ENCODE measurements around the gene KRTAP2-1. TPM values are rescaled to one million over a fixed set of nuclear protein-coding genes. Genes with fewer than 3 reads are reported as not detected.
"Not testable (repeated sequence)": the region's sequence is repeated elsewhere in the genome, so short reads cannot be mapped to it uniquely, and the experiment has no call there.

Gene KRTAP2-1
- total RNA-seq, 1 experiment from 2014 or later: not detected

- peaks cover 17% of the 10 kb centered on the region for H3K4me1 ChIP-seq
- no peak for DNase-seq
- CTCF ChIA-PET: no interaction called here
Measured at GRCh38 chr17:41065829-41066624, 18.9 kb upstream of the KRTAP2-1 start, which contains the start of gene KRTAP2-4. KRTAP2-4 (minus strand) TSS chr17:41065879; CDS start chr17:41065845, 34 bp downstream.

GRCh38 chr17:41065016-41065689 is 18.0 kb upstream of the KRTAP2-1 start:
- intact Hi-C loops (cut with micrococcal nuclease; ENCODE audit: unreplicated experiment): loop anchor here (10.0 kb wide), 2 partner anchors 220 to 260 kb away; no protein-coding TSS in a partner anchor
- Mint-ChIP-seq H3K4me1 (ENCODE audit: low read depth, unreplicated experiment) (peaks cover 29% of the 10 kb centered on the region), H3K9me3 (ENCODE audit: unreplicated experiment) (peaks cover 23% of the 10 kb centered on the region)
- peaks cover 26% of the 10 kb centered on the region for H3K4me1 ChIP-seq
- H3K36me3 Mint-ChIP-seq (ENCODE audit: insufficient read depth, unreplicated experiment); H3K4me3 Mint-ChIP-seq (ENCODE audit: unreplicated experiment); DNase-seq; H3K27me3 ChIP-seq (replicated peaks; ENCODE audit: control insufficient read depth, insufficient read depth, low read length); H3K27ac Mint-ChIP-seq (ENCODE audit: unreplicated experiment); BruUV-seq (replicated peaks); CTCF ChIA-PET; H3K36me3 ChIP-seq (ENCODE audit: control insufficient read depth, insufficient read depth, low read length); POLR2A ChIA-PET; H3K4me3 ChIP-seq (ENCODE audit: low read depth, low read length); H3K27me3 Mint-ChIP-seq (ENCODE audit: insufficient read depth, unreplicated experiment); H3K9me3 ChIP-seq: not testable (repeated sequence)

More at GRCh38 chr17:41065829-41066624, 18.9 kb upstream of the KRTAP2-1 start, which contains the start of gene KRTAP2-4:
- Mint-ChIP-seq H3K9me3 (ENCODE audit: unreplicated experiment) (peaks cover 23% of the 10 kb centered on the region), H3K36me3 (ENCODE audit: insufficient read depth, unreplicated experiment) (no peaks in the 10 kb centered on the region), H3K27ac (ENCODE audit: unreplicated experiment) (no peak within 1 kb of the TSS), H3K27me3 (ENCODE audit: insufficient read depth, unreplicated experiment) (no peaks in the 10 kb centered on the region), H3K4me3 (ENCODE audit: unreplicated experiment) (no peak within 1 kb of the TSS), H3K4me1 (ENCODE audit: low read depth, unreplicated experiment) (peaks cover 20% of the 10 kb centered on the region)
- intact Hi-C loops (cut with micrococcal nuclease; ENCODE audit: unreplicated experiment): loop anchor here (10.0 kb wide), 2 partner anchors 219 to 259 kb away; no protein-coding TSS in a partner anchor
- H3K36me3 ChIP-seq (ENCODE audit: control insufficient read depth, insufficient read depth, low read length): no peaks in the 10 kb centered on the region
- no peaks in the 10 kb centered on the region for H3K27me3 ChIP-seq (replicated peaks; ENCODE audit: control insufficient read depth, insufficient read depth, low read length)
- peaks cover 5% of the 10 kb centered on the region; the same call in 1 of the 2 replicates for H3K9me3 ChIP-seq
- BruUV-seq (replicated peaks): no TSS peak
- POLR2A ChIA-PET: no interaction called here
- TF ChIP-seq CTCF (IDR thresholded peaks at IDR 0.05; ENCODE audit: insufficient read depth in 1 of 2, low read depth in 1 of 2, low read length in 1 of 2, severe bottlenecking in 1 of 2, unreplicated experiment in 1 of 2): no peak
- no peak within 1 kb of the TSS for H3K4me3 ChIP-seq (ENCODE audit: low read depth, low read length)

- TF ChIP-seq CTCF (IDR thresholded peaks at IDR 0.05; ENCODE audit: insufficient read depth in 1 of 2, low read depth in 1 of 2, low read length in 1 of 2, severe bottlenecking in 1 of 2, unreplicated experiment in 1 of 2): no peak
- Mint-ChIP-seq H3K36me3 (ENCODE audit: insufficient read depth, unreplicated experiment) (peaks cover 4% of the 10 kb centered on the region), H3K9me3 (ENCODE audit: unreplicated experiment) (peaks cover 23% of the 10 kb centered on the region), H3K4me1 (ENCODE audit: low read depth, unreplicated experiment) (peaks cover 34% of the 10 kb centered on the region), H3K27ac (ENCODE audit: unreplicated experiment) (no peak overlapping the region), H3K4me3 (ENCODE audit: unreplicated experiment) (no peak overlapping the region), H3K27me3 (ENCODE audit: insufficient read depth, unreplicated experiment) (no peaks in the 10 kb centered on the region)
- ChIA-PET CTCF (no interaction called here), POLR2A (no interaction called here)
- intact Hi-C loops (cut with micrococcal nuclease; ENCODE audit: unreplicated experiment): loop anchor here (10.0 kb wide), 2 partner anchors 220 to 260 kb away; no protein-coding TSS in a partner anchor
- peaks cover 32% of the 10 kb centered on the region for H3K4me1 ChIP-seq
- no TSS peak for BruUV-seq (replicated peaks)
- H3K9me3 ChIP-seq: peaks cover 5% of the 10 kb centered on the region; the same call in 1 of the 2 replicates
- no peaks in the 10 kb centered on the region for H3K27me3 ChIP-seq (replicated peaks; ENCODE audit: control insufficient read depth, insufficient read depth, low read length)
- H3K36me3 ChIP-seq (ENCODE audit: control insufficient read depth, insufficient read depth, low read length): no peaks in the 10 kb centered on the region
- DNase-seq: no peak
- no peak overlapping the region for H3K4me3 ChIP-seq (ENCODE audit: low read depth, low read length)
Measured at GRCh38 chr17:41064301-41064700, 17.2 kb upstream of the KRTAP2-1 start.
